22Rv1 (cell line): ENCODE measurements around the gene TRAM2.

Experiments used
- ZFX ChIP-seq: fragments of 450-650 bp; IDR thresholded peaks from 2 replicates; pipeline ENCODE4 v1.6.1; 2017; ENCODE audit warnings: antibody characterized with exemption, borderline replicate concordance
- TF ChIP-seq, protein P1 (sequence below): fragments of 450-650 bp; IDR thresholded peaks from 2 replicates; pipeline ENCODE4 v1.5.1; 2017; ENCODE audit warnings: mild to moderate bottlenecking

DNA sequence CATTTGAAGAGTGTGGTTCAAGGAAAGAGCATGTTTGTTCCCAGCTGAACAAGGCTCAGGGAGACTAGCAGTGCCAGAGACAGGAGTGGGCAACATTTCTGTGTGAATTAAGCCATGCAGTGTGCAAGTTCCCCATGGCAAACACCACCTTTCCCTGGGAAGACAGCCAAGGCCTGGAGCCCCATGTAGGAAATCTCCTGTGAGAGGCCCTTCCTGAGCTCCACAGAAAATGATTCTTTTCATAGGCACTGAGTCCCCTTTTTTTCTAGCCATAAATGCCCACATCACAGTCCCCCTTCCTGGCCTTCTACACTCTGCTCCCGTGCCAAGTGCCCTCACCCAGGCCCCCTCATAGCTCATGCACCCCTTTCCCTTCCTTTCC, 11.8 kb upstream of the TRAM2 start:
- TF ChIP-seq, protein P1, sequence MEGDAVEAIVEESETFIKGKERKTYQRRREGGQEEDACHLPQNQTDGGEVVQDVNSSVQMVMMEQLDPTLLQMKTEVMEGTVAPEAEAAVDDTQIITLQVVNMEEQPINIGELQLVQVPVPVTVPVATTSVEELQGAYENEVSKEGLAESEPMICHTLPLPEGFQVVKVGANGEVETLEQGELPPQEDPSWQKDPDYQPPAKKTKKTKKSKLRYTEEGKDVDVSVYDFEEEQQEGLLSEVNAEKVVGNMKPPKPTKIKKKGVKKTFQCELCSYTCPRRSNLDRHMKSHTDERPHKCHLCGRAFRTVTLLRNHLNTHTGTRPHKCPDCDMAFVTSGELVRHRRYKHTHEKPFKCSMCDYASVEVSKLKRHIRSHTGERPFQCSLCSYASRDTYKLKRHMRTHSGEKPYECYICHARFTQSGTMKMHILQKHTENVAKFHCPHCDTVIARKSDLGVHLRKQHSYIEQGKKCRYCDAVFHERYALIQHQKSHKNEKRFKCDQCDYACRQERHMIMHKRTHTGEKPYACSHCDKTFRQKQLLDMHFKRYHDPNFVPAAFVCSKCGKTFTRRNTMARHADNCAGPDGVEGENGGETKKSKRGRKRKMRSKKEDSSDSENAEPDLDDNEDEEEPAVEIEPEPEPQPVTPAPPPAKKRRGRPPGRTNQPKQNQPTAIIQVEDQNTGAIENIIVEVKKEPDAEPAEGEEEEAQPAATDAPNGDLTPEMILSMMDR, result no peak
- no peak for TF ChIP-seq ZFX
